HG02798 (cell line): ENCODE results near the gene PNLDC1.
"Not testable (repeated sequence)": the region's sequence is repeated elsewhere in the genome, so short reads cannot be mapped to it uniquely, and the experiment has no call there.

Source experiments
- ATAC-seq: cut with Tn5 transposase; IDR thresholded peaks from one replicate; pipeline ENCODE4 v1.9.1; 2021; ENCODE audit warnings: mild to moderate bottlenecking; ENCODE audit not compliant: unreplicated experiment, poor library complexity

PNLDC1 gene

DNA sequence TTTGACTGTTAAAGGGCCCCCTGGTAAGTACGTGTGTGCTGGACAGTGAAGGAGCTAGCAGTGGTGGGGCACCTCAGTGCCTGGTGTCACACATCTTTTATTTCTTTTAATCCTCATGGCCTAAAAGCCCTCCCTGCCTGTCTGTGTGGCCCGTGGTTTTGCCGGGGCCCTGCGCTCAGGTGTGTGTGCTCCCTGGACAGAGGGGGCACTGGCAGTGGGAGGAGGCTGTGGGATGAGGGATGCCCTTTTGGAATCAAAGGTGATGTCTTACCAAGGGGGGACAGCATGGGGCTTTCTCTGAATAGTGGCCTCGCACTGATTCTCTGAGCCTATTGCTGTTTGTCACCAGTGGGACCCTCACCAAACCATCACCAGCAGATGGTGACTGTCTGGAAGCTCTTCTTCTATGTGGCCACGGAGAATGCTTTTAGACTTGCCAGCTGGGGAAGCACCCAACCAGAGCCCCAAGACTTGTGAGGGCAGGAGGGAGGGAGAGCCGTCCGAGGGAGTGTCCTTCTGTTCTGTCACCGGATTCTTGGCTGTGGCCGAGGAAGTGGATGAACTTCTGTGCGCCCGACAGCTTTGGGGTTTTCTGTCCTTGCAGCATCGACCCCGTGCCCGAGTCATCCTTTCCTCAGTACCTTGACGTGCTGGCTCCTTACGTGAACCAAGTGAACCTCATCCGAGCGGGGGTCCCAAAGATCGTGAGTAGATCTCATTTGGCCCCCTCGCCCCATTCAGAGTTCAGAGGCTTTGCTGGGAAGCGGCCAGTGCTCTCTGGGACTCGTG lies 18.1 kb downstream of the PNLDC1 start:
- no peak for ATAC-seq

- no peak for ATAC-seq
These were observed 19.0 kb downstream of the PNLDC1 start for GRCh38 chr6:159819098-159819497.

DNA sequence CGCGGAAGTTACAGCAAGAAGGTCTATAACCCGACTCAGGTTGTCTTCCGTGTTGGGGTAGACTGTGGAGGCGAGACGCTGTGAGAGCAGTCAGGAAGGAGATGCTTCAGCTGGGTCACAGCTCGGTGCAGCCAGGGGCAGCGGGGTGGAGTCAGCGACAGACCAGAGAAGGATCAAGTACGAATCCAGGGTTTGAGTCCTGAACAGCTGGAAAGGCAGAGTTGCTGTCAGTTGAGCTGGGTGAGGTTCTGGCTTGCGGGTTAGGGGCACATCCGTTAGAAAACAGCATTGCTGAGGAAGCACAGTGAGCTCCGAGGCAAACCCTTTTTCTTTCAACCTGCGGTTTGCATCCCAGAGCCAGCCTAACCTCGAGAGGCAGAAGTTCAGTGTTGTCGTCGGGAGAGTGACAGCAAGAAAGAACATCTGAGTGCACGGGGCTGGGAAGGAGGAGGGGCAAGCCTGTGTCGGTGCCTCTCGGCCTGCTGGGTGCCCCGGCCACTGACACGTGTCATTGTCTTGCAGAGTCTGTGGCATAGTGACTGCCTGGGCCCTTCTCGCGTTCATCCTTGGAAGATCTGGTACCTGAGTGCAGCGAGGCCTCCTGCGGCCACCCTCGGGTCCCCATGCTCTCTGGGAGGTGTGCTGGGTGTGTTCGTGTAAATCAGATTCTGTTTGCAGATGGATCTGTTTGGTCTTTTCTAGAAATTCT lies 20.0 kb downstream of the PNLDC1 start:
- ATAC-seq, result no peak

- no peak for ATAC-seq
These were observed 21.0 kb downstream of the PNLDC1 start for GRCh38 chr6:159821122-159821521.

- no peak for ATAC-seq
These were observed 21.6 kb downstream of the PNLDC1 start for GRCh38 chr6:159821726-159822125.

DNA sequence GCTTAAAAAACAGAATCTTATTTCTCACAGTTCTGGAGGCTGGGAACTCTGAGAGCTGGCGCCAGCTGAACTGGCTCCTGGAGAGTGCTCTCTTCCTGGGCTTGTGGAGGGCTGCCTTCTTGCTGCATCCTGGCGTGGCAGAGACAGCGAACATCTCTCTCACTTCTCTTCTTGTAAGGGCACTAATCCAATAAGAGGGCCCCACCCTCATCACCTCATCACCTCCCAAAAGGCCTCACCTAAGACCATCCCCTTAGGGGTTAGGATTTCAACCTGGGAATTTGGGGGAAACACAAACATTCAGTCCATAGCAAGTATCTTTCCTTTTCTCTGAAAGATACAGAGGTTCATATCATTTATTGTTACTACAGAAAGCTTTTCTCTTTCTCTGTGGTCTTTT lies 23.9 kb downstream of the PNLDC1 start:
- no peak for ATAC-seq

DNA sequence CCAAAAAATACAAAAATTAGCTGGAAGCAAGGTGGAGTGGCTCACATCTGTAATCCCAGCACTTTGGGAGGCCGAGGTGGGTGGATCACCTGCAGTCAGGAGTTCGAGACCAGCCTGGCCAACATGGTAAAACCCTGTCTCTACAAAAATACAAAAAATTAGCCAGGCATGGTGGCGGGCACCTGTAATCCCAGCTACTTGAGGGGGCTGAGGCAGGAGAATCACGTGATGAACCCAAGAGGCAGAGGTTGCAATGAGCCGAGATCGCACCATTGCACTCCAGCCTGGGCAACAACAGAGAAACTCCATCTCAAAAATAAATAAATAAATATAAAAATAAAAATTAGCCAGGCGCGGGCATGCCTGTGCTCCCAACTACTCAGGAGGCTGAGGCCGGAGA lies 24.6 kb downstream of the PNLDC1 start:
- ATAC-seq, result not testable (repeated sequence)

DNA sequence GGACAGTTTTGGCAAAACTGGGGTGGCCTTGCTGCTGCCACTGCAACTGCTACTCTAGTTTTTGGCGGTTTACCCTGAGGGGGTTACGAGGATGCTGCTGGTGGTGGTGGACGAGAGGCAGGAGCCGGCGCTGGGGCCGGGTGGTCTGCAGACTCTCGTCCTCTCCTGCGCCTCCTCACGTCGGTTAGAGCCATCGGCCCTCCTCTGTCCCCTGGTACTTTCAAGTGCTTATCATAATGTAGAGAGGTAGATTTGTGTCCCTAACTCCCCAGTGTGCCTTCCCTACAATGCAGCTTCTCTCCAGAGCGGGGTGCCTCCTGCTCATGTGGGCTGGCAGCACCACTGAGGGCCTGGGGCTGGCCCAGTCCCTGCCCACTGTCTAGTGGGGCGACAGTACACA lies 25.9 kb downstream of the PNLDC1 start:
- no peak for ATAC-seq

DNA sequence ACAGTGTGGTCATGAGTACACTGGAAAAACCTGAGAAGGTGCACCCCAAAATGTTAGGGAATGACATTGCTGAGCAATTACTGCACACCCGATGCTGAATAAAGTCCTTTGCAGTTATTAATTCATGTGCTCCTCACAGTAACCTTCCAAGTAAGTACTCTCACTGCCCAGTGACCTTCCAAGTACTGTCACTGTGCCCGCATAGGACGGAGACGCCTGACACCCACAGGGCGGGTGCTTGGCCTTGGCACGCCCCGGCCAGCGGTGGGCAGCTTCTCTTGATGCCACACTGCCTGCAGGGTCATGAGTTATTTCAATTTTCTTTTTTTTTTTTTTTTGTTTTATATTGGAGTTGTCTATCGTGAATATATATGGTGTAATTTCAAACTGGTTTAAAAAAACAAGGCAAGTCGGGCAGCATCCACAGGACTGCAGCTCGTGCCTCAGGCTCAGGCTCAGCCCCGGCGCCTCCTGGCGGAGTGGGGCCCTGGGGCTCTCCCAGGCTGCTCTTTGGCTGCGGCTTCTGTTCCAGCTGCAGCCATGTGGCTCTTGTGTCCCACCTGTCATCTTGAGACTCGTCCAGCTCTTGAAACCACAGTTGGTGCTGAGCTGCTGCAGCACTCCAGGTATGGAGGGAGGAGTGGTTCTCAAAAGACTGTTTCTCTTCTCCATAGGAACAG lies 27.0 kb downstream of the PNLDC1 start:
- no peak for ATAC-seq

DNA sequence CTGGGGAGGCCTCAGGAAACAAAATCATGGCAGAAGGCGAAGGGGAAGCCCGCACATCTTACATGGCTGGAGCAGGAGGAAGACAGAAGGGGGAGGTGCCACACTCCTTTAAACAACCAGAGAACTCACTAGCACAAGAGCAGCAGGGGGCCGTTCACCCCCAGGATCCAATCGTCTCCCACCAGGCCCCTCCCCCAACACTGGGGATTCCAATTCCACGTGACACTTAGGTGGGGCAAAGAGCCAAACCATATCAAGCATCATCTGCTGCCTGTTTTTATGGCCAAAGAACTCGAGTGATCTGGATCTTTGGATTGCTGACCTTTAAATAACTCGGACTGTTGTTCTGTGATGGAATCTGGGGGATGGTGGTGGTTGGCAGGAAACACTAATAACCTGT lies 28.0 kb downstream of the PNLDC1 start:
- no peak for ATAC-seq

- no peak for ATAC-seq
These were observed 29.4 kb downstream of the PNLDC1 start for GRCh38 chr6:159829526-159829925.

DNA sequence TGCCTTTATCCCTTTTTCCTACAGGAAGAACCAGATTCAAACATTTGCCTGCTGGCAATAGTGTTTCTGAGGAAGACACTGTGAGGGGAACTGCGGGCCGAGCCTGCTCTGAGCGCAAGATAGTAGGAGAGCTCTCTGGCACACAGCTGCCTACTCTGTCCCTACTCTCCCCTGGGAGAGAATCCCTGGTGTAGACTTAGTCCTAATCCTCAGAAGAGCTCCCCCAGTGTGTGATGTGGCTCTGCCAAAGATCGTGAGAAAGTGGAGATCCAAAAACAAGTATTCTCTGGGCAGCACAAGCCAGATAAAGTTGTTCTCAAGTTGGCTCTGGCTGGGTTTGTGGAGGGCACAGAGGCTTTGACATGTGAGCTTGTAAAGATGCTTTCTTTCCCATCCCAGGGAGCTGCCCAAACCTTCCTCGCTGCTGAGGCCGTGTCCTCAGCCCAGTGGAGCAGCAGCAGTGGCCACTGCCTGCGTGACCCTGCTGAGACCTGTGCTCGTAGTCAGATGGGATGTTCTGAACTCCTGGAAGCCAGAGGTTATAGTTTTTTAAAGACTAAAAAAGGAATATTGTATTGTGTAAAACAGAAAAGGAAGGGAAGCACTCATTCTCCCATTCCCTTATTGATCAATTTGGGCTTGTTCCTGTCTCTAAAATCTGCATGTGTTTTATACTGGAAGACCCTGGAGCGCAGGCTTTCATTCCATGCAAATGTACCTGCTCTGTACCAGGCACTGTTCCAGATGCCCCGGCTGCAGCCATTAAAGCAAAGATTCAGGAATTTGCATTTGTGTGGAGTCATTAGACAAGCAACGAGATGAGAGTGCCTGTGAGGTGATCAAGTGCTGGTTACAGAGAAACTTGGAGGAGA lies 30.7 kb downstream of the PNLDC1 start:
- ATAC-seq, result no peak

DNA sequence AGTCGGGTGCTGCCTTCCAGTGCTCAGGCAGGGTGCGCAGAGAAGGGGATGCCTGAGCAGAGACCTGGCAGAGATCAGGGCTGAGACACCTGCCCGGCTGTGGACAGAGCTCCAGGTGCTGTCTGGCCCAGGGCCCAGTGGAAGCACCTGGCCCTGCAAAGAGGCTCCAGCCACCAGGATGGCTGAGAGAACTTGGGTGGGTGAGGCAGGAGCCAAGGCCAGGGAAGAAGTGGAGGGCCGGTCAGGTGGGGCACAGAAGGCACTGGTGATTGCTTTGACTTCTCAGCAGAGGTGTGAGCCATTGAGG lies 31.2 kb downstream of the PNLDC1 start:
- no peak for ATAC-seq

GRCh38 chr6:159832946-159833345 lies 32.9 kb downstream of the PNLDC1 start:
- no peak for ATAC-seq

- no peak for ATAC-seq
These were observed 33.5 kb downstream of the PNLDC1 start for GRCh38 chr6:159833556-159833955.

DNA sequence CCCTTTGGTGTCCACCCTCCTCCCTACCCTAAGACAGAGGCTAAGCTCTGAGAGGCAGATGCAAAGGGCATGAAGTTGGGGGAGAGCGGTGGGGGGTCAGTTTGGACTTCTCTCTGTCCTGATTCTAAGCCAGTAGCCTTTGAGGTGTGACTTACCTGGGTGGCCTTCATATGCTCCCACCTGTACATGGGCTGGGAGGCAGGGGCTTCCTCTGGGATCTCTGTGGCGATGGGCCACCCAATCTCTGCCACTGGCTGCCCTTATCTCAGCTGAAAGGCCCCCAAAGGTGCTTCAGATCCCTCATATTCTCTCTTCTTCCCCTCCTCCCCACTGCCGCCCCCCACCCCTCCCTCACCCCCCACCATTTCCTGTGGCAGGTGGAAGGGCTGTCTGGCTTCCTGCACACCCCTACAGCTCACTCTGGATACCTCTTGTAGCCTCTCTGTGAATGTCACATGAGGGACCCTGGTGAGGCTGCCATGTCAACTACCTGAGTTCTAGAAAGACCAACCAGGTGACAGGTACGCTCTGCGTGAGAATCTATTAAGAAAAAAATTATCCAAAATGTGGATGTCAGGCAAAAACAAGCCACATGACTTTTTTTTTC lies 34.0 kb downstream of the PNLDC1 start:
- ATAC-seq, result no peak

GRCh38 chr6:159836718-159837490 lies 36.8 kb downstream of the PNLDC1 start:
- no peak for ATAC-seq

DNA sequence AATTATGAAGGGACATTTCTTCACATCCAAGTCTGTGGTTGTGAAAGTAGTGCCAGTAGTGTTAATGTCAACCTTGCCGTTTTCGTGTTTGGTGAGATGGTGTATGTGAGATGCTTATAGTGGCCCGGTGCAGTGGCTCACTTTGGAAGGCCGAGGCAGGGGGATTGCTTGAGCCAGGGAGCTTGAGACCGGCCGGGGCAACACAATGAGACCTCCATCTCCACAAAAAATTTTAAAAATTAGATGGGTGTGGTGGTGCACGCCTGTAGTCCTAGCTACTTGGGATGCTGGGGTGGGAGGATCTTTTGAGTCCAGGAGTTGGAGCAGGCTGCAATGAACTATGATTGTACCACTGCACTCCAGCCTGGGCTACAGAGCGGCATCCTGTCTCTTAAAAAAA lies 37.4 kb downstream of the PNLDC1 start:
- no peak for ATAC-seq

- no peak for ATAC-seq
These were observed 38.1 kb downstream of the PNLDC1 start for GRCh38 chr6:159838020-159838744.
